Fibroblast of lung (primary cell): ENCODE data around the gene CMIP. TPM values are rescaled to one million over a fixed set of nuclear protein-coding genes. Genes with fewer than 3 reads are reported as not detected.

Experiments used
- DNase-seq, 2 donors: peaks; one replicate each; pipeline versions ENCODE4 v3.0.0 to v3.0.0-alpha.2; 2010; ENCODE audit warnings: low read depth in 2 of 2
- H2AFZ ChIP-seq: 2 replicates; pipeline ENCODE4 v1.5.1; 2012; ENCODE audit warnings: low read length, control low read depth, inconsistent platforms
- H3K27ac ChIP-seq: 2 replicates; pipeline ENCODE4 v1.5.1; 2011; ENCODE audit warnings: low read length, control low read depth; ENCODE audit not compliant: insufficient read depth
- H3K27me3 ChIP-seq: 2 replicates; pipeline ENCODE4 v1.5.1; 2011; ENCODE audit warnings: mild to moderate bottlenecking, low read length; ENCODE audit not compliant: control insufficient read depth, insufficient read depth
- H3K36me3 ChIP-seq: 2 replicates; pipeline ENCODE4 v1.5.1; 2011; ENCODE audit warnings: low read length; ENCODE audit not compliant: control insufficient read depth, insufficient read depth
- H3K4me1 ChIP-seq: 2 replicates; pipeline ENCODE4 v1.5.1; 2011; ENCODE audit warnings: low read length; ENCODE audit not compliant: control insufficient read depth, insufficient read depth; ENCODE audit errors: extremely low read depth
- H3K4me2 ChIP-seq: 2 replicates; pipeline ENCODE4 v1.5.1; 2011; ENCODE audit warnings: low read length, control low read depth; ENCODE audit not compliant: insufficient read depth; ENCODE audit errors: extremely low read depth
- H3K4me3 ChIP-seq, 4 experiments: fragments of 200-600 bp in 1 of 4; sonication (generic) in 1 of 4; replicated peaks in 1 of 4; 2 replicates each; pipeline ENCODE4 v1.5.1; 2011 to 2016; ENCODE audit warnings: low read length in 4 of 4, low read depth in 3 of 4, mild to moderate bottlenecking in 3 of 4, control low read depth in 2 of 4, inconsistent platforms in 1 of 4, mixed read lengths in 1 of 4; ENCODE audit not compliant: insufficient read depth in 1 of 4; ENCODE audit errors: control extremely low read depth in 1 of 4
- H3K79me2 ChIP-seq: 2 replicates; pipeline ENCODE4 v1.5.1; 2012; ENCODE audit warnings: mild to moderate bottlenecking, low read length, inconsistent platforms; ENCODE audit not compliant: control insufficient read depth, insufficient read depth
- H3K9ac ChIP-seq: 2 replicates; pipeline ENCODE4 v1.5.1; 2011; ENCODE audit warnings: mild to moderate bottlenecking, low read length, control low read depth; ENCODE audit not compliant: insufficient read depth
- H3K9me3 ChIP-seq: 2 replicates; pipeline ENCODE4 v1.5.1; 2012; ENCODE audit warnings: low read depth, low read length; ENCODE audit not compliant: control insufficient read depth, insufficient read depth
- H4K20me1 ChIP-seq: 2 replicates; pipeline ENCODE4 v1.5.1; 2011; ENCODE audit warnings: low read length; ENCODE audit not compliant: control insufficient read depth, insufficient read depth; ENCODE audit errors: extremely low read depth
- EZH2 ChIP-seq: IDR thresholded peaks from 2 replicates; pipeline ENCODE4 v1.5.1; 2012; ENCODE audit warnings: low read length, control low read depth, mild to moderate bottlenecking; ENCODE audit errors: missing control alignments
- polyA plus RNA-seq, 2 donors: library from polyadenylated mRNA; depleted of rRNA in 1 of 2; stranded (reverse) in 1 of 2; unstranded in 1 of 2; fragments of >200 nt; gene quantifications; 2 replicates each; pipeline ENCODE4 v1.2.1, GENCODE V29; 2011 to 2012; ENCODE audit warnings: missing spikeins in 1 of 2
- total RNA-seq: library from RNA; depleted of rRNA; stranded (reverse); fragments of >200 nt; gene quantifications from 2 replicates; pipeline ENCODE4 v1.2.1, GENCODE V29; 2014
- TF ChIP-seq, protein P1 (sequence below), 2 donors: IDR thresholded peaks in 1 of 2; conservative IDR thresholded peaks in 1 of 2; 1 replicate in 1 of 2; 2 replicates in 1 of 2; pipeline ENCODE4 v1.5.1; 2011 to 2012; ENCODE audit warnings: low read length in 2 of 2, control low read depth in 1 of 2, inconsistent platforms in 1 of 2, low read depth in 1 of 2, mild to moderate bottlenecking in 1 of 2

CMIP gene
- total and polyA plus RNA-seq, 2 donors (not counting 1 experiment from before 2014, with no cell fraction given): 1.9 to 5.1 TPM

DNA sequence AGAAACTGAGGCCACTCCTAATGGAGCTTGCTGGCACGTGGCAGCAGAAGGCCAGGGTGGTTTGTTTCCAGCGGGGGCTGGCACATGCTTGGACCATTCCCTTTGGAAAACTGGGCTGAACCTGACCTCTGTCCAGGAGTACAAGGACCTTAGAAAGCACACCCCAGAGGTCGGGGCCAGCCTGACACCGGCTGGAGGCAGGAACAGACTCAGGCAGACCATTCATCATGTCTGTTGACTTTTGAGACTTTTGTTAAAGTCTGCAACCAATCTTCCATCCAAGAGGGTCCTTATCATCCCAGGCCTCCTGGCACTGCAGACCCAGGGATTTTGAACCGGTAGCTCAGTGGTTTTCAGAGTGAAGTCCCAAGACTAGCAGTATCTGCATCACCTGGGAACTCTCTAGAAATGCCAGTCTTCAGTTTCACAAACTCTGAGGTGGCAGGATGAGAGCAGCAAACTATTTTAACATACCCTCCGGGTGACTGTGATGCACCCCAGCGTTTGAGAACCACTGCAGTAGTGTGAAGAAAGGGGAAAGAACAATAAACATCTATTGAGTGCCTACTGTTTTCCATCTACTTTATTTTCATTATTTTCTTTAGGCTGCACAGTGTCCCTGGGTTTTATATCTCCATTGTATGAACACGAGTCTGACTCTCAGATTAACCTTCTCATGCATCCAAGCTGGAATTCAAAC, 189.2 kb downstream of the CMIP start:
- Histone ChIP-seq H3K4me1 (peaks cover 4% of the 10 kb centered on the region), H3K9ac (no peak overlapping the region), H3K9me3 (no peaks in the 10 kb centered on the region), H3K36me3 (no peaks in the 10 kb centered on the region), H2AFZ (no peak overlapping the region), H3K79me2 (no peaks in the 10 kb centered on the region), H4K20me1 (no peaks in the 10 kb centered on the region), H3K27me3 (no peaks in the 10 kb centered on the region), H3K4me3 (no peak overlapping the region), H3K27ac (no peak overlapping the region), H3K4me2 (no peak overlapping the region)
- no peak for DNase-seq
- TF ChIP-seq, protein P1, sequence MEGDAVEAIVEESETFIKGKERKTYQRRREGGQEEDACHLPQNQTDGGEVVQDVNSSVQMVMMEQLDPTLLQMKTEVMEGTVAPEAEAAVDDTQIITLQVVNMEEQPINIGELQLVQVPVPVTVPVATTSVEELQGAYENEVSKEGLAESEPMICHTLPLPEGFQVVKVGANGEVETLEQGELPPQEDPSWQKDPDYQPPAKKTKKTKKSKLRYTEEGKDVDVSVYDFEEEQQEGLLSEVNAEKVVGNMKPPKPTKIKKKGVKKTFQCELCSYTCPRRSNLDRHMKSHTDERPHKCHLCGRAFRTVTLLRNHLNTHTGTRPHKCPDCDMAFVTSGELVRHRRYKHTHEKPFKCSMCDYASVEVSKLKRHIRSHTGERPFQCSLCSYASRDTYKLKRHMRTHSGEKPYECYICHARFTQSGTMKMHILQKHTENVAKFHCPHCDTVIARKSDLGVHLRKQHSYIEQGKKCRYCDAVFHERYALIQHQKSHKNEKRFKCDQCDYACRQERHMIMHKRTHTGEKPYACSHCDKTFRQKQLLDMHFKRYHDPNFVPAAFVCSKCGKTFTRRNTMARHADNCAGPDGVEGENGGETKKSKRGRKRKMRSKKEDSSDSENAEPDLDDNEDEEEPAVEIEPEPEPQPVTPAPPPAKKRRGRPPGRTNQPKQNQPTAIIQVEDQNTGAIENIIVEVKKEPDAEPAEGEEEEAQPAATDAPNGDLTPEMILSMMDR (conservative IDR thresholded peaks at IDR 0.05 in 1 of 2, IDR thresholded peaks at IDR 0.05 in 1 of 2; ENCODE audit: low read depth in 1 of 2, low read length in 2 of 2): no peak
- no peak for TF ChIP-seq EZH2

DNA sequence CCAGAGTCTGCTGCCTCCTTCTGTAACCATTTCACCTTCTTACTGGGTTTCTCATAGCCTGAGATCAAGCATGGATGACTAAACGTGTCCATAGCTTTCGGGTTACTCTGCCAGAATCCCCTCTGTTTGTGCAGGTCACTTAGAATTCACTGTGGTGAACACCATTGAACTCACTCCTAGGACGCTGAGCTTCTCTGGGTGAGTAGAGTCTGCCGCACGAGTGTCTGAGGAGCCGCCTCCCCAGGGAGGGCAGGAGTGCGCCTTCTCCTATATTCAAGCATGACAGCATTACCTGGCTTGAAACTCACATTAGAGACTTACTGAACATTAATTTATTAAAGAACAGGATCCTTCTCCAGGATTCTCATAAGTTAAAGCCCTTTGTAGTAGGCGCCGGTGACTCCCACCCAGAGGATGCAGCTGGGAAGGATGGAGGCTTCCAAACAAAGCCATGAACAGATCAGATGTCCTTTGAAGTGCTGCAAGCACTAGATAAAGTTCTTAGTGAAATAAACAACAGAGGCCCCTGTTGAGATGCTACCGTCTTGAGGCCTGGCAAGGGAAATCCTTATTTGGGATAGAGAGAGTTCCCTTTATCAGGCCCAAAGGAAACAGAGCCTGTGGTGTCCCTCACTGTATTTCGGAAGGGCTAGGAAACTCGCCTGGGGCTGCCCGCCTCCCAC, 189.9 kb downstream of the CMIP start:
- TF ChIP-seq EZH2: no peak
- TF ChIP-seq, protein P1 (conservative IDR thresholded peaks at IDR 0.05 in 1 of 2, IDR thresholded peaks at IDR 0.05 in 1 of 2; ENCODE audit: low read depth in 1 of 2, low read length in 2 of 2): no peak
- H3K4me2 ChIP-seq: no peak overlapping the region

DNA sequence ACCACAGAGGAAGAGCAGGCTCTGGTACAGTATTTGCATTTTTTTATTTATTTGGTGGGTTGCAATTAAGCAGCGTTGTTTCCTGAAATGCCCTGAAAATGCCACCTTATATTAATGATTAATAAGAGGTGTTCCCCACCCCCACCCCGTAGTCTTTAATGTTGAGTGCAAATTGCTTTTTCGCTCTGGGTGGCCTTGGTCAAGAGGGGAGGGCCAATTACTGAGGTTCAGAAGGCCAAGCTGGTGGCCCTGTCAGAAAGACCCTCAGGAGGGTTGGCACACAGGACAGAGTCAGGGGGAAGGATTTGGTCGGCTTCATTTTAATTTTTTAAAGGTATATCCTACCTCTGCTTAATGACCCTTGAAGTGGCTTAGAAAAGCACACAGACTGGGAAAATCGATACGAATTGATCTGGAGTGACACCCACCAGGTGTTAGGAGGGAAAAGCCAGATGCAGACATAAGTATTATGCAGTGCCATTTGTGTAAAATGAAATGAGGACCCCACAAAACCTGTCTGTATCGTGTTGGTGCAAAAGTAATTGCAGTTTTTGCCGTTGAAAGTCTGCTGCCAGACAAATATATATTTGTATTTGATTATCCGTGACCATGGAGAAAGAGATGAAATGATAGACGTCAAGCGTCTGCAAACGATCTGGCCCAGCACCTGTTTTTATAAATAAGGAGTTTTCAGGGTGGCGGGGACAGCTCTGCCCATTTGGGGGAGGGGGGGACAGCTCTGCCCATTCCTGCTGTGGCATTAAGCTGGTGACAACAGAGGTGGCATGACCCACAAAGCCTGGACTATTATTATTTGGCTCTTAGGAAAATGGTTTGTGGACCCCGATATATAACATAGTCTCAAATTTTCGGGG, 190.7 kb downstream of the CMIP start:
- Histone ChIP-seq H4K20me1 (no peaks in the 10 kb centered on the region), H2AFZ (no peak overlapping the region), H3K4me3 (no peak overlapping the region), H3K4me1 (peaks cover 4% of the 10 kb centered on the region), H3K36me3 (no peaks in the 10 kb centered on the region), H3K9ac (no peak overlapping the region), H3K27ac (no peak overlapping the region), H3K79me2 (no peaks in the 10 kb centered on the region), H3K4me2 (no peak overlapping the region), H3K27me3 (no peaks in the 10 kb centered on the region), H3K9me3 (no peaks in the 10 kb centered on the region)
- TF ChIP-seq, protein P1 (conservative IDR thresholded peaks at IDR 0.05 in 1 of 2, IDR thresholded peaks at IDR 0.05 in 1 of 2; ENCODE audit: low read depth in 1 of 2, low read length in 2 of 2): no peak
- TF ChIP-seq EZH2: no peak
- no peak for DNase-seq

More for the DNA sequence above, 189.9 kb downstream of the CMIP start:
- no peaks in the 10 kb centered on the region for H3K36me3 ChIP-seq
- peaks cover 4% of the 10 kb centered on the region for H3K4me1 ChIP-seq
- H3K79me2 ChIP-seq: no peaks in the 10 kb centered on the region
- H3K27me3 ChIP-seq: no peaks in the 10 kb centered on the region
- H3K4me3 ChIP-seq: no peak overlapping the region
- no peak overlapping the region for H2AFZ ChIP-seq
- no peaks in the 10 kb centered on the region for H3K9me3 ChIP-seq
- DNase-seq: peak; percentile 34 to 74
- H4K20me1 ChIP-seq: no peaks in the 10 kb centered on the region
- H3K9ac ChIP-seq: no peak overlapping the region
- no peak overlapping the region for H3K27ac ChIP-seq
